Osteoblast (primary cell): ENCODE results near the gene TMEM209. TPM values are rescaled to one million over a fixed set of nuclear protein-coding genes. Genes with fewer than 3 reads are reported as not detected.

ENCODE experiments used
- DNase-seq: peaks from one replicate; pipeline ENCODE4 v3.0.0; 2011; ENCODE audit warnings: low spot score, mixed read lengths; ENCODE audit not compliant: insufficient read length; ENCODE audit errors: missing footprints
- H2AFZ ChIP-seq: 2 replicates; pipeline ENCODE4 v1.6.0; 2011; ENCODE audit warnings: mild to moderate bottlenecking, low read length
- H3K27ac ChIP-seq: 2 replicates; pipeline ENCODE4 v1.5.1; 2011; ENCODE audit warnings: mild to moderate bottlenecking, low read depth, low read length, moderate library complexity
- H3K27me3 ChIP-seq: 2 replicates; pipeline ENCODE4 v1.6.0; 2012; ENCODE audit warnings: mild to moderate bottlenecking, control low read depth, inconsistent platforms, low read length, moderate library complexity; ENCODE audit not compliant: insufficient read depth
- H3K36me3 ChIP-seq: 2 replicates; pipeline ENCODE4 v1.5.1; 2011; ENCODE audit warnings: mild to moderate bottlenecking, low read length, control low read depth, moderate library complexity; ENCODE audit not compliant: insufficient read depth
- H3K4me1 ChIP-seq: 2 replicates; pipeline ENCODE4 v1.5.1; 2011; ENCODE audit warnings: mild to moderate bottlenecking, low read length, control low read depth, moderate library complexity; ENCODE audit not compliant: insufficient read depth
- H3K4me2 ChIP-seq: 2 replicates; pipeline ENCODE4 v1.6.0; 2011; ENCODE audit warnings: mild to moderate bottlenecking, low read length; ENCODE audit not compliant: insufficient read depth
- H3K4me3 ChIP-seq: fragments of 200-600 bp; sonication (generic); 3 replicates; pipeline ENCODE4 v1.5.1; 2012; ENCODE audit warnings: mild to moderate bottlenecking, low read length, inconsistent platforms; ENCODE audit not compliant: insufficient read depth
- H3K79me2 ChIP-seq: 2 replicates; pipeline ENCODE4 v1.6.0; 2012; ENCODE audit warnings: mild to moderate bottlenecking, low read length, control low read depth, inconsistent platforms; ENCODE audit not compliant: insufficient read depth
- H3K9me3 ChIP-seq: 2 replicates; pipeline ENCODE4 v1.5.1; 2011; ENCODE audit warnings: low read depth, low read length, control low read depth
- H4K20me1 ChIP-seq: 2 replicates; pipeline ENCODE4 v1.6.0; 2012; ENCODE audit warnings: mild to moderate bottlenecking, low read length, control low read depth; ENCODE audit not compliant: insufficient read depth
- total RNA-seq: library from RNA; depleted of rRNA; stranded (reverse); fragments of >200 nt; gene quantifications from 2 replicates; pipeline ENCODE4 v1.2.3, GENCODE V29; 2012
- TF ChIP-seq, protein P1 (sequence below): IDR thresholded peaks from 2 replicates; pipeline ENCODE4 v1.5.1; 2011; ENCODE audit warnings: mild to moderate bottlenecking, low read depth, low read length, moderate library complexity; ENCODE audit errors: extremely low read depth

TMEM209 gene
- total RNA-seq, 1 donor: 19.9 TPM

GRCh38 chr7:130197094-130197493, 8.1 kb downstream of the TMEM209 start:
- H3K4me3 ChIP-seq: no peak overlapping the region
- no peaks in the 10 kb centered on the region for H4K20me1 ChIP-seq
- no peak overlapping the region for H2AFZ ChIP-seq
- peaks cover 36% of the 10 kb centered on the region for H3K36me3 ChIP-seq
- no peaks in the 10 kb centered on the region for H3K4me1 ChIP-seq
- no peak for DNase-seq
- no peaks in the 10 kb centered on the region for H3K27me3 ChIP-seq
- H3K27ac ChIP-seq: no peak overlapping the region
- H3K4me2 ChIP-seq: no peak overlapping the region
- H3K9me3 ChIP-seq: no peaks in the 10 kb centered on the region
- peaks cover 2% of the 10 kb centered on the region for H3K79me2 ChIP-seq
- TF ChIP-seq, protein P1, sequence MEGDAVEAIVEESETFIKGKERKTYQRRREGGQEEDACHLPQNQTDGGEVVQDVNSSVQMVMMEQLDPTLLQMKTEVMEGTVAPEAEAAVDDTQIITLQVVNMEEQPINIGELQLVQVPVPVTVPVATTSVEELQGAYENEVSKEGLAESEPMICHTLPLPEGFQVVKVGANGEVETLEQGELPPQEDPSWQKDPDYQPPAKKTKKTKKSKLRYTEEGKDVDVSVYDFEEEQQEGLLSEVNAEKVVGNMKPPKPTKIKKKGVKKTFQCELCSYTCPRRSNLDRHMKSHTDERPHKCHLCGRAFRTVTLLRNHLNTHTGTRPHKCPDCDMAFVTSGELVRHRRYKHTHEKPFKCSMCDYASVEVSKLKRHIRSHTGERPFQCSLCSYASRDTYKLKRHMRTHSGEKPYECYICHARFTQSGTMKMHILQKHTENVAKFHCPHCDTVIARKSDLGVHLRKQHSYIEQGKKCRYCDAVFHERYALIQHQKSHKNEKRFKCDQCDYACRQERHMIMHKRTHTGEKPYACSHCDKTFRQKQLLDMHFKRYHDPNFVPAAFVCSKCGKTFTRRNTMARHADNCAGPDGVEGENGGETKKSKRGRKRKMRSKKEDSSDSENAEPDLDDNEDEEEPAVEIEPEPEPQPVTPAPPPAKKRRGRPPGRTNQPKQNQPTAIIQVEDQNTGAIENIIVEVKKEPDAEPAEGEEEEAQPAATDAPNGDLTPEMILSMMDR: no peak

GRCh38 chr7:130196476-130196875, 8.7 kb downstream of the TMEM209 start:
- Histone ChIP-seq H3K79me2 (no peaks in the 10 kb centered on the region), H3K36me3 (peaks cover 33% of the 10 kb centered on the region), H3K27ac (no peak overlapping the region), H2AFZ (no peak overlapping the region), H3K4me1 (no peaks in the 10 kb centered on the region), H4K20me1 (no peaks in the 10 kb centered on the region), H3K9me3 (no peaks in the 10 kb centered on the region), H3K4me3 (no peak overlapping the region), H3K4me2 (no peak overlapping the region), H3K27me3 (no peaks in the 10 kb centered on the region)
- DNase-seq: no peak
- TF ChIP-seq, protein P1: no peak

DNA sequence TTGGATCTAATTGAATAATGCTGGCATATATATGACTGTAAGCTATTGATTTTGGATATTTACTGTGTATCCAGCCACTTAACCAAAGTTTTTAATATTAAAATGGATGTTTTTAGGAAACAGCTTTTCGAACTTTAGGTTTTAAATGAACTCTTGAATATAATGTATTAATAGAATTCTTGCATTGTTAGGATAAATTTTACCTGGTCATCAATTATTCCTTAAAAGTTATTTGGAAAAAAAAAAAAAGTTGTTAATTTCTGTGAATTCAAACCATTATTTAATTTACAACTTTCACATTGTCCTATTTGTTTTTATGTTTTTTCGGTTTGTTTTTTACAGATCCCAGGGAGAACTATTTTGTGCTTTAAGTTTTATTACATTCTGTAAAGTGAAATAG, 9.8 kb downstream of the TMEM209 start:
- Histone ChIP-seq H3K4me3 (no peak overlapping the region), H3K27me3 (no peaks in the 10 kb centered on the region), H2AFZ (no peak overlapping the region), H3K9me3 (no peaks in the 10 kb centered on the region), H4K20me1 (no peaks in the 10 kb centered on the region), H3K27ac (no peak overlapping the region), H3K4me2 (no peak overlapping the region), H3K4me1 (no peaks in the 10 kb centered on the region), H3K36me3 (peaks cover 23% of the 10 kb centered on the region), H3K79me2 (no peaks in the 10 kb centered on the region)
- DNase-seq: no peak
- TF ChIP-seq, protein P1: no peak

DNA sequence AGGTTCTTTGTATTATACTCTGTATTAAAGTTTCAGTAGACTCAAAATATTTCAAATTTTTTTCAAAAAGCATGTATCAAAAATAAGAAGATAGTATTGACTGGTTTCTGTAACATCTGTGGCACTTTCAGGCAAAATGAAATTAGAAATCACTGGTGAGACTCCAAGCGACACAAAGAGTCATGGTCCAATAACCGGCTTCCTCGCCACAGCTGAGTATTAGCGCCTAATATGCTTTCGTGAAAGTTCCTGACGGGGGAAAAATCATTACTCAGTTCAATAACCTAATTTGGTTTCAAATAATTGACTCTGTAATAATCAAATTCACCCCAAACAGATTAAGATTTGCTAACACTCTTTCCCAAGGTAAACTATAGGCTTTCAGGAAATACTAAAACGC, 13.4 kb downstream of the TMEM209 start:
- H2AFZ ChIP-seq: no peak overlapping the region
- TF ChIP-seq, protein P1: no peak
- peaks cover 9% of the 10 kb centered on the region for H3K36me3 ChIP-seq
- peaks cover 8% of the 10 kb centered on the region for H3K4me1 ChIP-seq
- H3K27ac ChIP-seq: no peak overlapping the region
- DNase-seq: no peak
- no peak overlapping the region for H3K4me3 ChIP-seq
- H3K9me3 ChIP-seq: no peaks in the 10 kb centered on the region
- no peaks in the 10 kb centered on the region for H4K20me1 ChIP-seq
- no peaks in the 10 kb centered on the region for H3K79me2 ChIP-seq
- H3K27me3 ChIP-seq: no peaks in the 10 kb centered on the region
- H3K4me2 ChIP-seq: no peak overlapping the region
